Thymus (tissue), 11 donors: Measurements from ENCODE around the gene KRTAP12-2. TPM values are rescaled to one million over a fixed set of nuclear protein-coding genes. Genes with fewer than 3 reads are reported as not detected.
"Not testable (repeated sequence)": the region's sequence is repeated elsewhere in the genome, so short reads cannot be mapped to it uniquely, and the experiment has no call there.

ENCODE experiments used
- DNase-seq, 9 donors: peaks; one replicate each; pipeline ENCODE4 v3.0.0-alpha.2; 2013; ENCODE audit warnings: low spot score in 9 of 9, low read depth in 6 of 9, missing footprints in 1 of 9
- H3K27ac ChIP-seq, 2 donors: one replicate each; pipeline ENCODE4 v1.5.1; 2013; ENCODE audit warnings: control low read depth in 1 of 2, low read depth in 1 of 2, low read length in 1 of 2, mild to moderate bottlenecking in 1 of 2, moderate library complexity in 1 of 2
- H3K27me3 ChIP-seq, 2 donors: one replicate each; pipeline ENCODE4 v1.5.1; 2013; ENCODE audit warnings: low read length in 1 of 2; ENCODE audit not compliant: control insufficient read depth in 2 of 2, insufficient read depth in 1 of 2
- H3K36me3 ChIP-seq, 2 donors: one replicate each; pipeline ENCODE4 v1.5.1; 2013; ENCODE audit warnings: low read length in 1 of 2, mild to moderate bottlenecking in 1 of 2, moderate library complexity in 1 of 2; ENCODE audit not compliant: control insufficient read depth in 2 of 2, insufficient read depth in 2 of 2
- H3K4me1 ChIP-seq, 2 donors: one replicate each; pipeline ENCODE4 v1.5.1; 2013; ENCODE audit warnings: low read length in 2 of 2; ENCODE audit not compliant: control insufficient read depth in 2 of 2, insufficient read depth in 2 of 2
- H3K4me3 ChIP-seq, 2 donors: one replicate each; pipeline ENCODE4 v1.5.1; 2013; ENCODE audit warnings: low read length in 2 of 2, control low read depth in 1 of 2, mild to moderate bottlenecking in 1 of 2
- H3K9me3 ChIP-seq, 2 donors: one replicate each; pipeline ENCODE4 v1.5.1; 2013; ENCODE audit warnings: low read length in 1 of 2, mild to moderate bottlenecking in 1 of 2; ENCODE audit not compliant: control insufficient read depth in 2 of 2, insufficient read depth in 1 of 2
- WGBS: extraction: QIAGEN DNeasy Blood & Tissue Kit; methylation state at CpG from one replicate; pipeline ENCODE4 v1.1.7; 2013; 5-methylcytosine and 5-hydroxymethylcytosine counted together
- polyA plus RNA-seq: library from polyadenylated mRNA; stranded (reverse); fragments of 200-250 nt; gene quantifications from one replicate; pipeline ENCODE4 v1.2.3, GENCODE V29; 2013
- total RNA-seq: library from RNA; stranded (reverse); fragments of 120-200 nt; gene quantifications from one replicate; pipeline ENCODE4 v1.2.4, GENCODE V29; 2013
- donor health status: healthy.

KRTAP12-2 gene
- total and polyA plus RNA-seq, 2 donors, result not detected

GRCh38 chr21:44650265-44650972, 16.3 kb downstream of the KRTAP12-2 start:
- no peak for DNase-seq
- Histone ChIP-seq H3K4me3 (no peak overlapping the region), H3K9me3 (peaks cover 1 to 9% of the 10 kb centered on the region in 2 donors), H3K27ac (no peak overlapping the region), H3K27me3 (peaks cover 0 to 2% of the 10 kb centered on the region in 2 donors), H3K4me1 (no peaks in the 10 kb centered on the region), H3K36me3 (no peaks in the 10 kb centered on the region)
- 92% methylated on average over 20 of the region's 20 CpGs for WGBS

- Histone ChIP-seq H3K4me1 (no peaks in the 10 kb centered on the region), H3K9me3 (peaks cover 1 to 10% of the 10 kb centered on the region in 2 donors), H3K4me3 (no peak overlapping the region), H3K27me3 (peaks cover 0 to 2% of the 10 kb centered on the region in 2 donors), H3K36me3 (no peaks in the 10 kb centered on the region), H3K27ac (no peak overlapping the region)
- no peak for DNase-seq
- WGBS, result 94% methylated on average over 18 of the region's 18 CpGs
These were observed 17.1 kb downstream of the KRTAP12-2 start for GRCh38 chr21:44649521-44650100.

- Histone ChIP-seq H3K36me3 (no peaks in the 10 kb centered on the region), H3K4me1 (no peaks in the 10 kb centered on the region), H3K4me3 (no peak overlapping the region), H3K27me3 (no peaks in the 10 kb centered on the region), H3K9me3 (peaks cover 1 to 9% of the 10 kb centered on the region in 2 donors), H3K27ac (no peak overlapping the region)
- DNase-seq, result no peak
- 84% methylated on average over 33 of the region's 33 CpGs for WGBS
These were observed 18.0 kb downstream of the KRTAP12-2 start for GRCh38 chr21:44648557-44649311.

GRCh38 chr21:44647222-44647552, 19.5 kb downstream of the KRTAP12-2 start:
- H3K4me1 ChIP-seq, result no peaks in the 10 kb centered on the region
- H3K9me3 ChIP-seq, result peaks cover 0 to 10% of the 10 kb centered on the region in 2 donors
- H3K27ac ChIP-seq, result no peak overlapping the region
- WGBS, result 75% methylated on average over 8 of the region's 8 CpGs
- H3K27me3 ChIP-seq, result no peaks in the 10 kb centered on the region
- DNase-seq, result no peak
- H3K36me3 ChIP-seq, result no peaks in the 10 kb centered on the region
- H3K4me3 ChIP-seq, result no peak overlapping the region

- not testable (repeated sequence) for H3K4me3 ChIP-seq, DNase-seq, H3K27ac ChIP-seq, H3K36me3 ChIP-seq, H3K27me3 ChIP-seq, H3K4me1 ChIP-seq
- H3K9me3 ChIP-seq, result peaks cover 0 to 10% of the 10 kb centered on the region in 2 donors
- 81% methylated on average over 21 of the region's 21 CpGs for WGBS
These were observed 20.1 kb downstream of the KRTAP12-2 start, which contains the start of gene KRTAP10-11 for GRCh38 chr21:44646366-44647221. Gene KRTAP10-11 (plus strand): TSS chr21:44646414. CDS start chr21:44646459, 45 bp downstream.

GRCh38 chr21:44644878-44645277, 21.8 kb downstream of the KRTAP12-2 start:
- Histone ChIP-seq H3K9me3 (peaks cover 0 to 20% of the 10 kb centered on the region in 2 donors), H3K27me3 (no peaks in the 10 kb centered on the region), H3K4me3 (no peak overlapping the region), H3K27ac (no peak overlapping the region), H3K36me3 (no peaks in the 10 kb centered on the region), H3K4me1 (no peaks in the 10 kb centered on the region)
- no peak for DNase-seq
- WGBS, result 49% methylated on average over 2 of the region's 2 CpGs

GRCh38 chr21:44643741-44644310, 22.9 kb downstream of the KRTAP12-2 start:
- no peak overlapping the region for H3K4me3 ChIP-seq
- no peaks in the 10 kb centered on the region for H3K36me3 ChIP-seq
- no peaks in the 10 kb centered on the region for H3K27me3 ChIP-seq
- 82% methylated on average over 14 of the region's 14 CpGs for WGBS
- no peaks in the 10 kb centered on the region for H3K4me1 ChIP-seq
- DNase-seq, result no peak
- H3K27ac ChIP-seq, result no peak overlapping the region
- H3K9me3 ChIP-seq, result peaks cover 0 to 25% of the 10 kb centered on the region in 2 donors

- H3K27ac ChIP-seq, result no peak overlapping the region
- WGBS, result 96% methylated on average over 5 of the region's 5 CpGs
- no peaks in the 10 kb centered on the region for H3K27me3 ChIP-seq
- H3K9me3 ChIP-seq, result peaks cover 0 to 25% of the 10 kb centered on the region in 2 donors
- H3K4me1 ChIP-seq, result no peaks in the 10 kb centered on the region
- DNase-seq, result no peak
- H3K36me3 ChIP-seq, result no peaks in the 10 kb centered on the region
- H3K4me3 ChIP-seq, result no peak overlapping the region
These were observed 26.0 kb downstream of the KRTAP12-2 start for GRCh38 chr21:44640761-44641160.
